ENCODE results near the gene DGKG.

Gene DGKG

GRCh38 chr3:186210852-186211500 is 151.1 kb downstream of the DGKG start:
- Histone ChIP-seq H3K27me3 (ENCODE audit: insufficient read depth, low read depth, severe bottlenecking) (no peaks in the 10 kb centered on the region), H3K4me3 (ENCODE audit: low read depth, low read length) (no peak overlapping the region), H3K27ac (no peak overlapping the region), H3K9me3 (ENCODE audit: severe bottlenecking) (no peaks in the 10 kb centered on the region), H3K36me3 (no peaks in the 10 kb centered on the region)
- TF ChIP-seq CTCF (IDR thresholded peaks at IDR 0.05; ENCODE audit: low read depth, low read length) = no peak
- DNase-seq = no peak

- Histone ChIP-seq H3K27ac (no peak overlapping the region), H3K36me3 (no peaks in the 10 kb centered on the region), H3K27me3 (ENCODE audit: insufficient read depth, low read depth, severe bottlenecking) (no peaks in the 10 kb centered on the region), H3K9me3 (ENCODE audit: severe bottlenecking) (no peaks in the 10 kb centered on the region), H3K4me3 (ENCODE audit: low read depth, low read length) (no peak overlapping the region)
- TF ChIP-seq CTCF (IDR thresholded peaks at IDR 0.05; ENCODE audit: low read depth, low read length) = no peak
- peak; percentile 10 for DNase-seq
Measured at GRCh38 chr3:186209810-186210752, 152.0 kb downstream of the DGKG start.

- H3K4me3 ChIP-seq (ENCODE audit: low read depth, low read length) = no peak overlapping the region
- H3K27ac ChIP-seq = no peak overlapping the region
- no peak for DNase-seq
- no peaks in the 10 kb centered on the region for H3K27me3 ChIP-seq (ENCODE audit: insufficient read depth, low read depth, severe bottlenecking)
- H3K36me3 ChIP-seq = no peaks in the 10 kb centered on the region
- no peaks in the 10 kb centered on the region for H3K9me3 ChIP-seq (ENCODE audit: severe bottlenecking)
- TF ChIP-seq CTCF (IDR thresholded peaks at IDR 0.05; ENCODE audit: low read depth, low read length) = peak; percentile 15; the same call in 1 of the 2 replicates
Measured at GRCh38 chr3:186208296-186208989, 153.6 kb downstream of the DGKG start.

- Histone ChIP-seq H3K27me3 (ENCODE audit: insufficient read depth, low read depth, severe bottlenecking) (no peaks in the 10 kb centered on the region), H3K4me3 (ENCODE audit: low read depth, low read length) (no peak overlapping the region), H3K9me3 (ENCODE audit: severe bottlenecking) (no peaks in the 10 kb centered on the region), H3K36me3 (no peaks in the 10 kb centered on the region), H3K27ac (no peak overlapping the region)
- no peak for TF ChIP-seq CTCF (IDR thresholded peaks at IDR 0.05; ENCODE audit: low read depth, low read length)
- DNase-seq = no peak
Measured at GRCh38 chr3:186207515-186207914, 154.5 kb downstream of the DGKG start.

GRCh38 chr3:186200726-186201125 is 161.3 kb downstream of the DGKG start:
- H3K9me3 ChIP-seq (ENCODE audit: severe bottlenecking) = no peaks in the 10 kb centered on the region

More at GRCh38 chr3:186200726-186201125, 161.3 kb downstream of the DGKG start:
- TF ChIP-seq CTCF (IDR thresholded peaks at IDR 0.05; ENCODE audit: low read depth, low read length) = no peak
- no peak for DNase-seq
- H3K4me3 ChIP-seq (ENCODE audit: low read depth, low read length) = no peak overlapping the region
- no peaks in the 10 kb centered on the region for H3K36me3 ChIP-seq
- no peaks in the 10 kb centered on the region for H3K27me3 ChIP-seq (ENCODE audit: insufficient read depth, low read depth, severe bottlenecking)
- H3K27ac ChIP-seq = no peak overlapping the region
